ENCODE measurements around the gene PSMB9. TPM values are rescaled to one million over a fixed set of nuclear protein-coding genes. Genes with fewer than 3 reads are reported as not detected.

The PSMB9 gene
- total and polyA plus RNA-seq, 8 donors, result 5.4 to 107 (median 13.5) TPM

GRCh38 chr6:32833664-32834063 is 20.3 kb upstream of the PSMB9 start:
- no peak overlapping the region for H3K27ac ChIP-seq
- intact Hi-C loops (cut with DNase I; ENCODE audit: low total_unique reads), result no loop called here

DNA sequence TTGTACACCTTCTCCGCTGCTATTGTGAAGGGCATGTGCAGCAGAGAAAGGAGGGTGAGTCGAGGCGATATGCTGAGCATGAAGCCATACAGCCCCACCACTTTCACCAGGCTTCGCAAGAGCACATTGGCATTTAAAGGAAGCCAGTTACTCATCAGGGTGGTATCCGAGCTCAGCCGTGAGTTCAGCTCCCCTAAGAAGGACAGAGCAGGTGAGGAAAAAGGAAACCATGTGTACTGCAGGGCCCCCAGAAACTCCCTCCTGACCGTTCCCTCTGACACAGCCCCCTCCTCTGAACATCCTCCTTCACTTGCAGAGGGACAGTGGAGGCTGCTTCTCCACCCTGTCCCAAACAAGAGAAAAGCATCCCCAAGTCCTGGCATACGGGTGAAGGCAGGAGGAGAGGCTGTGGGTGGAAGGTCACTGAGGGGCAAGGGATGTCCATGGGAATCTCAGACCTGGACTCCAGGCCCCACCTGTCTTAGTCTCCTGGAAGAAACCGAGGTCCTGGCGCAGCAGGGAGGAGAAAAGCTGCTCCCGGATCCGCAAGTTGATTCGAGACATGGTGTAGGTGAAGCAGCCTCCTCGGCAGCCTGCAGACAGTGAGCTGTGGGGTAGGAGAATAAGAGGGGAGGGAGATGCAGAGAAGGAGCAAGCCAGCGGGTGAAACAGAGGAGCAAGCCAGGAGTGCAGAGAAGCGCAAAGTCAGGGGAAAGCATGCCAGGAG is 18.7 kb upstream of the PSMB9 start:
- intact Hi-C loops (cut with DNase I; ENCODE audit: low total_unique reads), result no loop called here
- peaks cover 8 to 25% (median 15%) of the 10 kb centered on the region in 4 donors for H3K4me1 ChIP-seq
- H3K4me3 ChIP-seq, result no peak overlapping the region
- no peak overlapping the region for H3K27ac ChIP-seq
- peaks cover 19 to 61% (median 52%) of the 10 kb centered on the region in 4 donors for H3K36me3 ChIP-seq
- 93 to 96% (median 95%) methylated on average over 16 of the region's 16 CpGs for WGBS, 5 donors
- H3K27me3 ChIP-seq, result no peaks in the 10 kb centered on the region
- H3K9me3 ChIP-seq, result no peaks in the 10 kb centered on the region
- no peak for TF ChIP-seq POLR2A (IDR thresholded peaks at IDR 0.05)
- TF ChIP-seq CTCF (IDR thresholded peaks at IDR 0.05), result no peak
- TF ChIP-seq POLR2AphosphoS5 (IDR thresholded peaks at IDR 0.05), result no peak
- TF ChIP-seq EP300 (IDR thresholded peaks at IDR 0.05), result no peak
- DNase-seq, result no peak

More at GRCh38 chr6:32833664-32834063, 20.3 kb upstream of the PSMB9 start:
- no peak for DNase-seq
- H3K27me3 ChIP-seq, result no peaks in the 10 kb centered on the region
- TF ChIP-seq EP300 (IDR thresholded peaks at IDR 0.05) (no peak), POLR2AphosphoS5 (IDR thresholded peaks at IDR 0.05) (no peak), CTCF (IDR thresholded peaks at IDR 0.05) (no peak), POLR2A (IDR thresholded peaks at IDR 0.05) (no peak)
- 80 to 91% (median 85%) methylated on average over 5 of the region's 5 CpGs for WGBS, 5 donors
- H3K9me3 ChIP-seq, result no peaks in the 10 kb centered on the region
- H3K4me3 ChIP-seq, result no peak overlapping the region
- peaks cover 8 to 18% (median 11%) of the 10 kb centered on the region in 4 donors for H3K4me1 ChIP-seq
- H3K36me3 ChIP-seq, result peaks cover 31 to 76% (median 66%) of the 10 kb centered on the region in 4 donors

GRCh38 chr6:32836873-32837272 is 17.1 kb upstream of the PSMB9 start:
- H3K4me3 ChIP-seq, result no peak overlapping the region
- H3K27ac ChIP-seq, result no peak overlapping the region
- DNase-seq, result no peak
- intact Hi-C loops (cut with DNase I; ENCODE audit: low total_unique reads), result no loop called here
- H3K36me3 ChIP-seq, result peaks cover 6 to 61% (median 51%) of the 10 kb centered on the region in 4 donors
- H3K9me3 ChIP-seq, result no peaks in the 10 kb centered on the region
- TF ChIP-seq POLR2AphosphoS5 (IDR thresholded peaks at IDR 0.05) (no peak), POLR2A (IDR thresholded peaks at IDR 0.05) (no peak), EP300 (IDR thresholded peaks at IDR 0.05) (no peak)
- WGBS, 5 donors, result 73 to 82% (median 78%) methylated on average over 2 of the region's 2 CpGs
- H3K27me3 ChIP-seq, result no peaks in the 10 kb centered on the region
- peaks cover 8 to 31% (median 22%) of the 10 kb centered on the region in 4 donors for H3K4me1 ChIP-seq

GRCh38 chr6:32837651-32838113 is 16.3 kb upstream of the PSMB9 start:
- TF ChIP-seq POLR2A (IDR thresholded peaks at IDR 0.05) (no peak), CTCF (IDR thresholded peaks at IDR 0.05) (no peak), POLR2AphosphoS5 (IDR thresholded peaks at IDR 0.05) (no peak), EP300 (IDR thresholded peaks at IDR 0.05) (no peak)
- H3K27me3 ChIP-seq, result no peaks in the 10 kb centered on the region
- intact Hi-C loops (cut with DNase I; ENCODE audit: low total_unique reads), result no loop called here
- peaks cover 6 to 61% (median 48%) of the 10 kb centered on the region in 4 donors for H3K36me3 ChIP-seq
- peaks cover 15 to 39% (median 28%) of the 10 kb centered on the region in 4 donors for H3K4me1 ChIP-seq
- 20 to 33% (median 29%) methylated on average over 9 to 12 of the region's 12 CpGs for WGBS, 5 donors
- no peaks in the 10 kb centered on the region for H3K9me3 ChIP-seq
- H3K27ac ChIP-seq, result peak overlapping the region; percentile 89 to 98 (median 96)
- DNase-seq, result no peak
- H3K4me3 ChIP-seq, result peak overlapping the region; percentile 68 to 86 (median 76)
